Mucosa of descending colon (tissue), 3 donors: ENCODE measurements around the gene MYLIP. TPM values are rescaled to one million over a fixed set of nuclear protein-coding genes. Genes with fewer than 3 reads are reported as not detected.

Source experiments
- ATAC-seq: fragments of 200-7000 bp; cut with Tn5 transposase; one replicate; pipeline ENCODE4 v1.9.1; 2020; ENCODE audit warnings: mild to moderate bottlenecking, moderate library complexity
- DNase-seq, 3 donors: peaks; one replicate each; pipeline ENCODE4 v3.0.0-alpha.2; 2020
- H3K36me3 ChIP-seq: fragments of 200-600 bp; one replicate; pipeline ENCODE4 v1.8.0; 2021; ENCODE audit warnings: low read depth, mild to moderate bottlenecking
- H3K4me1 ChIP-seq: fragments of 200-600 bp; one replicate; pipeline ENCODE4 v1.8.0; 2021; ENCODE audit warnings: low read depth, mild to moderate bottlenecking
- H3K4me3 ChIP-seq: fragments of 200-600 bp; one replicate; pipeline ENCODE4 v1.8.0; 2021; ENCODE audit warnings: mild to moderate bottlenecking
- H3K9me3 ChIP-seq: fragments of 200-600 bp; one replicate; pipeline ENCODE4 v1.8.0; 2021; ENCODE audit warnings: mild to moderate bottlenecking
- CTCF ChIP-seq: fragments of 200-600 bp; IDR thresholded peaks from one replicate; pipeline ENCODE4 v1.8.0; 2022; ENCODE audit warnings: antibody characterized with exemption, mild to moderate bottlenecking
- intact Hi-C, 2 donors: fragments of 100-400 bp; cut with DNase I in 1 of 2; cut with micrococcal nuclease in 1 of 2; formaldehyde crosslinking; loops; one replicate each; pipeline versions ENCODE4 v1.11.0 to v1.11.1; 2022; cut with DNase I, micrococcal nuclease
- total RNA-seq, 3 donors: library from RNA; stranded (reverse); fragmentation: NEBNext Ultra II Directional in 2 of 3; extraction: Animal tissue kit (Norgen Biotek cat#: 25700) in 2 of 3; gene quantifications; one replicate each; pipeline versions ENCODE4 v1.2.1 to v1.2.4, GENCODE V29; 2021 to 2023
- donor health status: DM: no; HTN: no; CAD: no; lungs with moderate emphysema.
- donor health status: DM: no; HTN: no; CAD: no.
- donor health status: DM: no; HTN: yes; CAD: no.

Gene MYLIP
- total RNA-seq, 3 donors from 2014 or later: 22.7 to 64.4 (median 40.3) TPM

- Histone ChIP-seq H3K4me3 (no peak overlapping the region), H3K36me3 (no peaks in the 10 kb centered on the region), H3K4me1 (peaks cover 3% of the 10 kb centered on the region), H3K9me3 (no peaks in the 10 kb centered on the region)
- no peak for TF ChIP-seq CTCF
- DNase-seq (no peak), ATAC-seq (no peak)
- intact Hi-C loops: no loop called here
These were observed 34.8 kb downstream of the MYLIP start for GRCh38 chr6:16163535-16164300.

GRCh38 chr6:16165641-16166040 is 36.8 kb downstream of the MYLIP start:
- H3K36me3 ChIP-seq: no peaks in the 10 kb centered on the region
- peaks cover 3% of the 10 kb centered on the region for H3K4me1 ChIP-seq
- DNase-seq: no peak
- ATAC-seq: no peak
- no peak overlapping the region for H3K4me3 ChIP-seq
- H3K9me3 ChIP-seq: no peaks in the 10 kb centered on the region
- intact Hi-C loops: no loop called here
- no peak for TF ChIP-seq CTCF

GRCh38 chr6:16166871-16167608 is 38.2 kb downstream of the MYLIP start:
- no peak for ATAC-seq
- no peak for DNase-seq
- no peaks in the 10 kb centered on the region for H3K9me3 ChIP-seq
- intact Hi-C loops: no loop called here
- H3K4me1 ChIP-seq: peaks cover 3% of the 10 kb centered on the region
- H3K36me3 ChIP-seq: no peaks in the 10 kb centered on the region
- no peak for TF ChIP-seq CTCF
- H3K4me3 ChIP-seq: no peak overlapping the region

GRCh38 chr6:16168121-16168520 is 39.2 kb downstream of the MYLIP start:
- DNase-seq (no peak), ATAC-seq (no peak)
- intact Hi-C loops: no loop called here
- H3K4me1 ChIP-seq: peaks cover under 1% of the 10 kb centered on the region
- TF ChIP-seq CTCF: no peak
- H3K9me3 ChIP-seq: no peaks in the 10 kb centered on the region
- no peak overlapping the region for H3K4me3 ChIP-seq
- H3K36me3 ChIP-seq: no peaks in the 10 kb centered on the region

GRCh38 chr6:16168858-16169257 is 40.0 kb downstream of the MYLIP start:
- intact Hi-C loops: no loop called here

More at GRCh38 chr6:16168858-16169257, 40.0 kb downstream of the MYLIP start:
- peak; percentile 36 for ATAC-seq
- peak in 1 of 3 donors; percentile 36 for DNase-seq
- TF ChIP-seq CTCF: no peak
- Histone ChIP-seq H3K4me3 (no peak overlapping the region), H3K36me3 (no peaks in the 10 kb centered on the region), H3K9me3 (no peaks in the 10 kb centered on the region), H3K4me1 (peaks cover 5% of the 10 kb centered on the region)
